ENCODE data around the gene OBSL1.
A peak's percentile ranks its signal among the peaks of the same experiment; 100 is the strongest.

The OBSL1 gene

GRCh38 chr2:219562049-219563020 lies 9.0 kb downstream of the OBSL1 start:
- Histone ChIP-seq H3K36me3 (ENCODE audit: low read depth) (no peaks in the 10 kb centered on the region), H3K9me3 (ENCODE audit: severe bottlenecking) (no peaks in the 10 kb centered on the region), H3K27ac (ENCODE audit: poor library complexity, severe bottlenecking) (no peak overlapping the region), H3K4me1 (ENCODE audit: insufficient read depth, poor library complexity, severe bottlenecking) (no peaks in the 10 kb centered on the region), H3K4me3 (ENCODE audit: severe bottlenecking) (no peak overlapping the region), H3K27me3 (ENCODE audit: insufficient read depth, poor library complexity, severe bottlenecking) (no peaks in the 10 kb centered on the region)
- ATAC-seq (ENCODE audit: low read depth) (no peak), DNase-seq (ENCODE audit: low spot score) (no peak)
- no peak for TF ChIP-seq CTCF (IDR thresholded peaks at IDR 0.05; ENCODE audit: poor library complexity, severe bottlenecking)

GRCh38 chr2:219561179-219562048 lies 9.9 kb downstream of the OBSL1 start:
- no peaks in the 10 kb centered on the region for H3K9me3 ChIP-seq (ENCODE audit: severe bottlenecking)
- no peaks in the 10 kb centered on the region for H3K36me3 ChIP-seq (ENCODE audit: low read depth)
- H3K4me1 ChIP-seq (ENCODE audit: insufficient read depth, poor library complexity, severe bottlenecking) = no peaks in the 10 kb centered on the region
- DNase-seq (ENCODE audit: low spot score) = peak; percentile 27
- no peak overlapping the region for H3K27ac ChIP-seq (ENCODE audit: poor library complexity, severe bottlenecking)
- H3K4me3 ChIP-seq (ENCODE audit: severe bottlenecking) = no peak overlapping the region
- no peaks in the 10 kb centered on the region for H3K27me3 ChIP-seq (ENCODE audit: insufficient read depth, poor library complexity, severe bottlenecking)
- ATAC-seq (ENCODE audit: low read depth) = no peak
- TF ChIP-seq CTCF (IDR thresholded peaks at IDR 0.05; ENCODE audit: poor library complexity, severe bottlenecking) = no peak

GRCh38 chr2:219560893-219561178 lies 10.5 kb downstream of the OBSL1 start:
- Histone ChIP-seq H3K9me3 (ENCODE audit: severe bottlenecking) (no peaks in the 10 kb centered on the region), H3K27me3 (ENCODE audit: insufficient read depth, poor library complexity, severe bottlenecking) (no peaks in the 10 kb centered on the region), H3K27ac (ENCODE audit: poor library complexity, severe bottlenecking) (no peak overlapping the region), H3K36me3 (ENCODE audit: low read depth) (no peaks in the 10 kb centered on the region), H3K4me1 (ENCODE audit: insufficient read depth, poor library complexity, severe bottlenecking) (no peaks in the 10 kb centered on the region), H3K4me3 (ENCODE audit: severe bottlenecking) (no peak overlapping the region)
- ATAC-seq (ENCODE audit: low read depth) (no peak), DNase-seq (ENCODE audit: low spot score) (no peak)
- no peak for TF ChIP-seq CTCF (IDR thresholded peaks at IDR 0.05; ENCODE audit: poor library complexity, severe bottlenecking)

GRCh38 chr2:219560037-219560892 lies 11.1 kb downstream of the OBSL1 start:
- H3K4me1 ChIP-seq (ENCODE audit: insufficient read depth, poor library complexity, severe bottlenecking) = no peaks in the 10 kb centered on the region
- no peaks in the 10 kb centered on the region for H3K36me3 ChIP-seq (ENCODE audit: low read depth)
- peak; percentile 82 for TF ChIP-seq CTCF (IDR thresholded peaks at IDR 0.05; ENCODE audit: poor library complexity, severe bottlenecking)
- DNase-seq (ENCODE audit: low spot score) = peak; percentile 42
- no peak for ATAC-seq (ENCODE audit: low read depth)
- no peaks in the 10 kb centered on the region for H3K27me3 ChIP-seq (ENCODE audit: insufficient read depth, poor library complexity, severe bottlenecking)
- H3K9me3 ChIP-seq (ENCODE audit: severe bottlenecking) = no peaks in the 10 kb centered on the region
- H3K4me3 ChIP-seq (ENCODE audit: severe bottlenecking) = no peak overlapping the region
- H3K27ac ChIP-seq (ENCODE audit: poor library complexity, severe bottlenecking) = no peak overlapping the region
